ENCODE data around the gene OR2T35.
"Not testable (repeated sequence)": the region's sequence is repeated elsewhere in the genome, so short reads cannot be mapped to it uniquely, and the experiment has no call there.

The OR2T35 gene, protein sequence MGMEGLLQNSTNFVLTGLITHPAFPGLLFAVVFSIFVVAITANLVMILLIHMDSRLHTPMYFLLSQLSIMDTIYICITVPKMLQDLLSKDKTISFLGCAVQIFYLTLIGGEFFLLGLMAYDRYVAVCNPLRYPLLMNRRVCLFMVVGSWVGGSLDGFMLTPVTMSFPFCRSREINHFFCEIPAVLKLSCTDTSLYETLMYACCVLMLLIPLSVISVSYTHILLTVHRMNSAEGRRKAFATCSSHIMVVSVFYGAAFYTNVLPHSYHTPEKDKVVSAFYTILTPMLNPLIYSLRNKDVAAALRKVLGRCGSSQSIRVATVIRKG

DNA sequence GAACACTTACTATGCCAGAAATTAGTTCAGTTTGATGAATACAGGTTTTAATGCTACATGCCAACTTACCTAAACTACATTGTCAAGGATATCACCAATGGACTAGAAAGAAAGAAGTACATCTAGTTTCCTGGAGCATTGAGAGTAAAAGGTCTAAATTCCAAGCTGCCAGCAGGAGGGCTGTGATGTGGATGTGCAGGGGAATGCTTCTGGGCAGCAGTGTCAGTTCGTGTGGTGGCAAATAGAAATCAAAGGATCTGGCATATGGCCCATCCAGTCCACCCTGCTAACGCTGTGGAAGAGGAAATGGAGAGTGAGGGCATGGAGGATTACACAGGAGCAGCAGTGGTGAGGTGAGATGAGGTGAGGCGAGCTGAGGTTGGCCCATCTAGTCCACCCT lies at the start of gene OR2T35:
Gene OR2T35 (minus strand): TSS at position 101 of the 400 bp plus-strand sequence. CDS start 6,020 bp downstream, outside the sequence.
- not testable (repeated sequence) for H3K27me3 Mint-ChIP-seq; H3K9me3 Mint-ChIP-seq; H3K36me3 Mint-ChIP-seq (ENCODE audit: low read depth); H3K27ac Mint-ChIP-seq; H3K4me3 Mint-ChIP-seq; H3K4me1 Mint-ChIP-seq (ENCODE audit: low read depth)

DNA sequence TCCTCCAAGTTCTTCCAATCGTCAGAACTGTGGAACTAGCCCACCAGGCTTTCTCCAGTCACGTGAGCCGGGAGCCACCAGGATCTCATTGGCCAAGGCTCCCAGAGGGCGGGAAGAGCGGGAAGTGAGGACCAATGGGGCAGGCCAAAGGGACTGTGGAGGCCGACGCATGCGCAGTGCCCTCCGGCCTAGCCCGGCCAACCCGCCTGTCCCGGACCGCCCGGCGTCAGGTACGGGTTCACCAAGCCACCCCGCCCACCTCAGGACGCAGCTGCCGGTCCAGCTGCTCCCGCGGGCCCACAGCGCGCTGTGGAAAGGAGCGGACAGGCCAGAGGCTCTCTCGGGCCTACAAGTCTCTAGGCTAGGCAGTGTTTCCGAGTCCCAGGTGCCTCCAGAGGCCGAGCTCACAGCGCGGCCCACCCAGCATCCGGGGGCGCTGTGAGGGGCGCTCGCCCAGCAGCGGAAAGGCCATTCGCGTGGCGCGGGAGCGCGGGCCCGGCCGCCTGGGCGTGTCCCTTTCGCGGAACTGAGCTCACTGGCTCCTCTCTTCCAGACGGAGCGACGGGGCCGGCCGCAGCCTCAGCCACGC lies 46.6 kb upstream of the OR2T35 start:
- Mint-ChIP-seq H3K4me3 (no peak overlapping the region), H3K36me3 (ENCODE audit: low read depth) (no peaks in the 10 kb centered on the region)

DNA sequence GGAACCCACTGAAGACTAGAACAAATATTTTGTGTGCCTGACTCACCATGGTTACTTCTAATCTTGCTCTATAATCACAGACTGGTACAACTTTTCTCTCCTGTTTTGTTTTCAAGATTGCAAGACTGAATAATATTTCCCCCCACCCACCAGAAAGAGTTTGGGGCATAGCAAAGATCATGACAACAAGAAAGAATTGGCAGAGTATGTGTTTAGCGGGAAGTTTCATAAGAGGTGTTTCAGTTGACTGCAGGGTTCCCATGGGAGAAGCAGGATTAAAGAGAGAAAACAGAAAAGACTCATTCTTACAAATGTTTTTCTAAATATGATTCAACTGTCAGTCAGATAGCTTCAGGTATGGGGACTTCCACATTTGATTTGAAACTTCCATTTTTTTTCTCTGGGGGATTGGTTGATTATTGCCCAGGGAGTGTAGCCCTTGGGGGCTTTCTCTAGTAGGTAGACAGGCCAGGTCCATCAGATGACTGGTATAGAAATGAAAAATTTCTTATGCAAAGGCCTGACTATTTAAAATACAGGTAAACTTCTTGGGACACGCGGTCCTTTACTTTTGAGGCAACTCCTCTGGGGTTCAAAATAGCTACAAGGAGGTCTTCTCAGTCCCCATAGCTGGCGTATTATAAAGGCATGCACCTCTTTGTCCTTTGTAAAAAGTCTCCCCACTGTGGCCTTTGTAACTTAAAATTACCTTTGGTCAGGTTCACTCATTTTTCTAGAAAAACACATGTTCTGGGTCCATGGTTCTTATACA lies 43.6 kb upstream of the OR2T35 start:
- no peak overlapping the region for H3K4me3 Mint-ChIP-seq
- peaks cover 8% of the 10 kb centered on the region for H3K27me3 Mint-ChIP-seq
- peaks cover 13% of the 10 kb centered on the region for H3K9me3 Mint-ChIP-seq
- H3K4me1 Mint-ChIP-seq (ENCODE audit: low read depth), result no peaks in the 10 kb centered on the region
- no peak overlapping the region for H3K27ac Mint-ChIP-seq
- no peaks in the 10 kb centered on the region for H3K36me3 Mint-ChIP-seq (ENCODE audit: low read depth)

More for the DNA sequence above, 46.6 kb upstream of the OR2T35 start:
- H3K4me1 Mint-ChIP-seq (ENCODE audit: low read depth), result peaks cover 2% of the 10 kb centered on the region
- no peak overlapping the region for H3K27ac Mint-ChIP-seq
- peaks cover 13% of the 10 kb centered on the region for H3K9me3 Mint-ChIP-seq
- H3K27me3 Mint-ChIP-seq, result peaks cover 5% of the 10 kb centered on the region

DNA sequence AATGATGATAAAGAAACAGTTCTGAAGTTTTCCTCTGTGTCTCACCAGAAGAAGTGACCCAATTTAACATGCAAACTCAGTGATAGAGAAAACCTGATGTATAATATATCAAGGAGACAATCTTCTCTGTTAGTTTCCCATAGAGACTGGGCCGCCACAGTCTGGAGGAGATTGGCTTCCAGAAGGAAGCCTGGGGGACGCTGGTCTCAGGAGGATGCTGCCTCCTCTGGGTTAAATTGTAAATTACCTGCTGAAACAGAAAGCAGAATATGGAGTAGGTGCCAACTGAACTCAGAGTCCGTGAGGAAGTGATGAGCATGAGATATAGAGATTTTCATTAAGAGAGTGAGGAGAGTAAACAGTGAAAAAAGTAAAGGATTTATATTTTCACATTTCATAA lies 41.7 kb upstream of the OR2T35 start:
- H3K27me3 Mint-ChIP-seq, result peaks cover 6% of the 10 kb centered on the region
- H3K36me3 Mint-ChIP-seq (ENCODE audit: low read depth), result no peaks in the 10 kb centered on the region
- H3K4me1 Mint-ChIP-seq (ENCODE audit: low read depth), result no peaks in the 10 kb centered on the region
- H3K4me3 Mint-ChIP-seq, result no peak overlapping the region
- H3K9me3 Mint-ChIP-seq, result peaks cover 8% of the 10 kb centered on the region
- no peak overlapping the region for H3K27ac Mint-ChIP-seq

DNA sequence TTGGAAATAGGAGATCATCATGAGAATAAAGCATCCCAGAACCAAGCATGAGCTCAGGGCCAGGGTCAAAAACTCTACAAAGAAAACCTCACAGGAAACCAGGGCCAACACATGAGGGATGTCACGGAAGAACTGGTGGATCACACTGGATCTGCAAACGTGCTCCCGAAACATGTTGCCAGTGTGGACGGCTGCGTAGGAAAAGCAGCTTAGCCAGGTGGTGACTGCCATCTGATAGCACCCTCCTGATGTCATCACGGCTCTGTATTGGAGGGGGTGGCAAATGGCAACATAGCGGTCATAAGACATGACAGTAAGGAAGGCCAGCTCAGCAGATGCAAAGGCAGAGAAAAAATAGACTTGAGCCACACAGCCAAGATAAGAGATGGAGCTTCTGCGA lies 36.6 kb upstream of the OR2T35 start:
- H3K27me3 Mint-ChIP-seq, result peaks cover 9% of the 10 kb centered on the region
- no peaks in the 10 kb centered on the region for H3K9me3 Mint-ChIP-seq
- no peaks in the 10 kb centered on the region for H3K36me3 Mint-ChIP-seq (ENCODE audit: low read depth)
- no peak overlapping the region for H3K27ac Mint-ChIP-seq
- no peaks in the 10 kb centered on the region for H3K4me1 Mint-ChIP-seq (ENCODE audit: low read depth)
- H3K4me3 Mint-ChIP-seq, result no peak overlapping the region

DNA sequence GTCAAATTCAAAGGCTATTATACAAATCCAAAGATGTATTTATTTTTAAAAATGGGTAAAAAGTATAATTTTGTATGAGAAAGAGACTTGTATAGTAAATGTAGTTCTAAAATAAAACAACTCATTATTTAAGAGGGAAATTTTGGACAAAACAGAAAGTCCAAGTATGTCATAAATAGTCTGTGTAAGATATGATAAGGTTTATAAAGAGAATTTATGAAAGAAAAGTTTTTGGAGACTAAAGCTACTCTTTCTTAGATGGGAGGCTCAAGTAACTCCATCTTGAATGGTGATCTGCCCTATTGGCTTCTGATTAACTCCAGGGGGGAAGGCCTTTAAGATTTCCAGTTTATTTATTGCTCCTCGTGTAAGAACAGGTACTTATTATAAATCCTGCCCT lies 24.9 kb upstream of the OR2T35 start:
- no peak overlapping the region for H3K4me3 Mint-ChIP-seq
- no peaks in the 10 kb centered on the region for H3K4me1 Mint-ChIP-seq (ENCODE audit: low read depth)
- no peaks in the 10 kb centered on the region for H3K27me3 Mint-ChIP-seq
- peaks cover 6% of the 10 kb centered on the region for H3K9me3 Mint-ChIP-seq
- no peak overlapping the region for H3K27ac Mint-ChIP-seq
- no peaks in the 10 kb centered on the region for H3K36me3 Mint-ChIP-seq (ENCODE audit: low read depth)

DNA sequence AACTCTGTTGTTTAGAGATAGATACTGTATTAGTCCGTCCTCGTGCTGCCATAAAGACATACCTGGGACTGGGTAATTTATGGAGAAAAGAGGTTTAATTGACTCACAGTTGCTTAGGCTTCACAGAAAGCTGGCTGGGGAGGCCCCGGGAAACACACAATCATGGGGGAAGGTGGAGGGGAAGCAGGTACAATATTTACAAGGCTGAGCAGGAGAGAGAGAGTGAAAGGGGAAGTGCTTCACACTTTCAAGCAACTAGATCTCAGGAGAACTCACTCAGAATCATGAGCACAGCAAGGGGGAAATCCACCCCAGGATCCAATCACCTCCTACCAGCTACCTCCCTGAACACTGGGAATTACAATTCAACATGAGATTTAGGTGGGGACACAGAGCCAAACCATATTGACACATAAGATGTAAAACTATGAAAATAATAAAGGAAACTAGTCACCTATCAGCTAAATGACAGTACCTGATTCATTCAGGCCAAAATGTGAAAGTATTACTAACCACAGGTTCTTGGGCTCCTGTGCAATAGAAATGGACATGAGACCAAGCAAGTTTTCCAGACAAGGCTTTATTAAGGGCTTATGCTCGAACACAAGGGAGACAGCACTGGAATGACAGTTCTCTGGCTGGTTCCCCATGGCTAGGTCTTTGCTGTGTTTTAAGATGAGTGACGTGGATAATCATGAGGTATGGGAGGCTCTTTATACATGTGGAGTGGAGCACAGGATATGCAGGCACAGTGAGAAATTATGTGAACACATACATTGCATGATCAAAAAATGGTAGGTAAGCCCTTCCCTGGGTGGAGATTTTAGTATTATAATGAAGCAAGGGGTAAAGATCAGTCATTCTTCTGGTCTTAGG lies 18.6 kb upstream of the OR2T35 start:
- H3K4me1 Mint-ChIP-seq (ENCODE audit: low read depth); H3K4me3 Mint-ChIP-seq: not testable (repeated sequence)

DNA sequence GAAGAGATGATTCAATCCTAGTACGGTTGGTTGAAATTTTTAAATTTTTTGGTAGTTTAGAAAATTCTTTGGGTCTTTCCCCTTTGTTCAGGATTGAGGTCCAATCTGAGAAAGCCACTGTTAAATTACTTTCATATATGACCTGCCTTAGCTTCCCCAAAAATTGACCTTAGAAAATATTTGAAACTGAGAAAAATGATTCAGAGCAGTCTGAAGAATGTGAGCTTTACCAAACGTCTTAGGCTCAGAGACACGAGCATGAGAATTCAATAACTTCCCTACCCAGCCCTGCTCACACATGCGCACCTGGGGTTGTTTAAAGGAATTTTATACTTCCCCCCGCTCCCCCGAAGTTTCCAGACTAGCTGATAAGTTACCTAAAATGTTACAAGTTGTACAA lies 11.7 kb upstream of the OR2T35 start:
- H3K4me1 Mint-ChIP-seq (ENCODE audit: low read depth); H3K4me3 Mint-ChIP-seq; H3K9me3 Mint-ChIP-seq; H3K27ac Mint-ChIP-seq; H3K27me3 Mint-ChIP-seq; H3K36me3 Mint-ChIP-seq (ENCODE audit: low read depth): not testable (repeated sequence)

More for the DNA sequence above, 18.6 kb upstream of the OR2T35 start:
- not testable (repeated sequence) for H3K27ac Mint-ChIP-seq; H3K9me3 Mint-ChIP-seq; H3K36me3 Mint-ChIP-seq (ENCODE audit: low read depth); H3K27me3 Mint-ChIP-seq

DNA sequence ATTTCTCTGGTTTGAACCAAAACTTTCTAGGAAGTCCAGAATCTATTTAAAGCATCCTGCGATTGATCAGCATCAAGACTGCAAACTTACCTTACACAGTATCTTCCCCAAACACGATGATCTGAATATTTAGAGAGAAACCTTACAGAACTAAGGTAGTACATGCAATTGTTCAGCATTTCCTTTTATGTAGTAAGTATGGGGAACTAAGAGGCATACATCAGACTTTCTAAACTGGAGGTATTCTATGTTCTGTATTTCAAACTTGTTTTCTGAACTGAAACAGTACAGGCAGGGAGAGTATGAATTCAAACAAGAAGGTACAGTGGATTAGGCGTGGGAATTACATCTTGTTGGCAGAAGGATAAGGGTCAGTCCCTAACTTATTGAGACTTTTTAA lies 10.3 kb upstream of the OR2T35 start, which contains the start of gene OR2T27:
Gene OR2T27 (minus strand): TSS at position 175 of the 400 bp plus-strand sequence. CDS start 4,644 bp downstream, outside the sequence.
- not testable (repeated sequence) for H3K9me3 Mint-ChIP-seq; H3K27ac Mint-ChIP-seq; H3K4me3 Mint-ChIP-seq; H3K27me3 Mint-ChIP-seq; H3K36me3 Mint-ChIP-seq (ENCODE audit: low read depth); H3K4me1 Mint-ChIP-seq (ENCODE audit: low read depth)

DNA sequence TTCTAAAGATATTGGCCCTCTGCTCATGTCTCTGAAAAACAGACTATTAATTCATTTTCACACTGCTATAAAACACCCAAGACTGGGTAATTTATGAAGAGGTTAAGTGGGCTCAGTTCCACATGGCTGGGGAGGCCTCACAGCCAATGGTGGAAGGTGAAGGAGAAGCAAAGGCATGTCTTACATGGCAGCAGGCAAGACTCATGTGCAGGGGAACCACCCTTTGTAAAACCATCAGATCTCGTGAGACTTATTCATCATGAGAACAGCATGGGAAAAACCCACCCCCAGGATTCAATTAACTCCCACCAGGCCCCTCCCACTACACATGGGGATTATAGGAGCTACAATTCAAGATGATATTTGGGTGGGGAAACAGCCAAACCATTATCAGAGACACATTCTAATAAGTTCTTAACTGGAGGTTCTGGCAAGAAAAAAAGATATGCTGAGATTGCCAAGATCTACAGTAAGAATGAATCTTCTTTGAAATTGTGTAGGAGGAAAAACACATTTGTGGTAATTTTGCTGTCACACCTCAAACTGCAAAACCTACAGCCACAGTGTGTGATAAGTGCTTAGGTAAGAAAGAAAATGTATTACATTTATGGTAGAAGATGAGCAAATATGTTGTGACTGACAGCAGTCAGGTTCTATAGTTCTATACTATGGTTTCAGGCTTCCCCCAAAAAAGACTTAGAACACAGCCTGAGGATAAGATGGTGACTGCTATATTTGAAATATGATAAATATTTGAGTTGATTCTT lies 3.9 kb upstream of the OR2T35 start:
- H3K4me1 Mint-ChIP-seq (ENCODE audit: low read depth); H3K4me3 Mint-ChIP-seq: not testable (repeated sequence)

DNA sequence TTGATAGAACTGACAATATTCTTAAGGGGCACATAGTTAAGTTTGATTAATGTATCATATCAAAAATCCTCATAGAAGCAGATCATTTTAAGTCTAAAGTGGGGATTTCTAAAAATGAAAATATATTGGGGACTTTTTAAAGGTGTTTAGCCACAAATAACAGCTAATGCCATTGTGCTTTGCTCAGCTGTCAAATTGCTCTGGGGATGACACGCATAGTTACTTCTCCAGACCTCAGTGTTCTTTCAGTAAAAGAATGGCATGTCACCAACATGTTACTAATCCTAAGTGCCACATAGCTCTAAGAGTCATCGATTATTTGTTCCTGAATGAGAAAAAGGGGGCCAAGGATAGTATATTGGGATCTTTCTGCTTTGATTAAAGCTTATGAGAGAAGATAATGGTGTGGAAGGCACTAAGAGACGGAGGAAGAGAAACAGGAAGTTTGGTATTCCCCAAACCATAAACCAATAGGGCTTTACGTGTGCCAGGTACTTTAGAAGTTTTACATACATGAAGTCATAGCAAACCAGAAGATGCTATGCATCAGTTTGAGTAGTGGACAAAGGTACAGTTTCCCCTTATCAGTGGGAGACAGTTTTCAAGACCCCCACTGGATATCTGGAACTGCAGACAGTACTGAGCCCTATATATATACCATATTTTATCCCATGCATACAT lies 2.0 kb downstream of the OR2T35 start:
- H3K9me3 Mint-ChIP-seq; H3K27me3 Mint-ChIP-seq; H3K4me1 Mint-ChIP-seq (ENCODE audit: low read depth); H3K27ac Mint-ChIP-seq; H3K36me3 Mint-ChIP-seq (ENCODE audit: low read depth); H3K4me3 Mint-ChIP-seq: not testable (repeated sequence)

More for the DNA sequence above, 3.9 kb upstream of the OR2T35 start:
- not testable (repeated sequence) for H3K9me3 Mint-ChIP-seq; H3K36me3 Mint-ChIP-seq (ENCODE audit: low read depth); H3K27ac Mint-ChIP-seq; H3K27me3 Mint-ChIP-seq

DNA sequence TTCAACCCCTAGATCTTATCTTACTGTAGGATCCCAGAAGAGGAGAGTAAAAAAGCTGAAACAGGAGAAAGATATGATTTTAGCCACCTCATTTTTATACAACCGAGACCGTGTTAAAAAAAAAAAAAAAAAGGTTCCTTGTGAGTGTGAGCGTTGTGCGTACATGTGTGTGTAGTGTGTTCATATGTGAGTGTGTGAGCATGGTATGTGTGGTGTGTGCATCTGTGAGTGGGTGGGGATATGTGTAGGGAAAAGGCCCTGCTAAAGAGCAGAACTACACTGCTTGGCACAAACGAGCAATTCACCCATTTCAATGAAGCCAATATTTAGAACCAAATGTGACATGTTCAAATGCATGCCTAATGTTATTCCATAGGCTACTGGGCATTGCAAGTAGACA lies 3.5 kb downstream of the OR2T35 start:
- H3K36me3 Mint-ChIP-seq (ENCODE audit: low read depth); H3K4me3 Mint-ChIP-seq; H3K4me1 Mint-ChIP-seq (ENCODE audit: low read depth); H3K9me3 Mint-ChIP-seq; H3K27ac Mint-ChIP-seq; H3K27me3 Mint-ChIP-seq: not testable (repeated sequence)

DNA sequence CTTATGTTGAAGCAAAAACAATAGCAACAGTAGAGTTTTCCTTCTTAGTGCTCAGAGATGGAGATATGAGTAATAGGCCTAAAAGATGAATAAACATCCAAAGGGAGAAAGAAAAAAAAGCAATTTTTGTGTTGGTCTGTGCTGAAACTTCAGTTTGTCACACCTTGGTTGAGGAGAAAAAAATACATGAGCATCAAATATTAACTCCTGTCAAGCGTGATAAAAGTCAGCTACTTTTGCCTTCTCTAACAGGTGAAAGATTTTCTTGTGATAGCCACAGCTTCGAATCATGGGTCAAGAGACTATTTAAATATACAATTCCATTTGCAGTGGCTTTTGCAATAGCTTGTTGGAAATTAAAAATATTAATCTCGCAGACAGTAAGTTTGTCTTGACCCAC lies 4.2 kb downstream of the OR2T35 start:
- not testable (repeated sequence) for H3K4me1 Mint-ChIP-seq (ENCODE audit: low read depth); H3K4me3 Mint-ChIP-seq; H3K36me3 Mint-ChIP-seq (ENCODE audit: low read depth); H3K27ac Mint-ChIP-seq; H3K27me3 Mint-ChIP-seq; H3K9me3 Mint-ChIP-seq

DNA sequence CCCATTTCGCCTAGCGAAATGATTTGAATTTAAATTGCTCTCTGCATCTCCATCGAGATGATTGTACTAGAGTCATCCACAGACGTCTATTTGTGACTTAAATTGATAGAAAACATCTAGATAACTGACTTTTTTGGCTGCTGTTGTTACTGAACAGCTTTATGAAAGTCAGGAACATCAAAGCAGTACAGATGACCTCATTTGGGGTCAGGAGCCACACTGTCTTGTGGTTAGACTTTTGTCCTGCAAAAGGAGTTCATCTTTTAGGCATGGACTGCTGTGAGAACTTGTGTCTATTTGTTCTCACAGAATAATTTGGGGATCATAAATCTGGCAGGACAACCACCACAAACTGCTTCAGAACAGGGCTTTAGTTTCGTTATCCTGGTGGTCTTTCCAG lies 5.4 kb downstream of the OR2T35 start:
- not testable (repeated sequence) for H3K4me3 Mint-ChIP-seq; H3K4me1 Mint-ChIP-seq (ENCODE audit: low read depth); H3K27ac Mint-ChIP-seq

More for the DNA sequence above, 5.4 kb downstream of the OR2T35 start:
- H3K9me3 Mint-ChIP-seq; H3K27me3 Mint-ChIP-seq; H3K36me3 Mint-ChIP-seq (ENCODE audit: low read depth): not testable (repeated sequence)

All from stimulated activated naive CD8-positive, alpha-beta T cell treated with anti-CD3 and anti-CD28 coated beads, Interleukin-15, Interleukin-2, amounts not matched to agents 100 ng/mL and 50 ng/mL, for 24 hours (primary cell).